GM13977 (cell line): Measurements from ENCODE around the gene POGLUT3.

Experiments
- DNase-seq: peaks from one replicate; pipeline ENCODE4 v3.0.0; 2012; ENCODE audit warnings: low spot score
- in situ Hi-C: fragments of 300-500 bp; cut with MboI; formaldehyde crosslinking; loops from one replicate; pipeline ENCODE4 v1.12.0; 2022; ENCODE audit warnings: low sequenced_read_pairs, low pct_unique_long_range_greater_than_20kb, mixed read lengths, inconsistent platforms; ENCODE audit not compliant: unreplicated experiment
- TF ChIP-seq, protein P1 (sequence below): IDR thresholded peaks from 2 replicates; pipeline ENCODE4 v1.5.1; 2012; ENCODE audit warnings: mild to moderate bottlenecking, control low read depth; ENCODE audit not compliant: insufficient read depth; ENCODE audit errors: extremely low read depth, missing control alignments

Gene POGLUT3

DNA sequence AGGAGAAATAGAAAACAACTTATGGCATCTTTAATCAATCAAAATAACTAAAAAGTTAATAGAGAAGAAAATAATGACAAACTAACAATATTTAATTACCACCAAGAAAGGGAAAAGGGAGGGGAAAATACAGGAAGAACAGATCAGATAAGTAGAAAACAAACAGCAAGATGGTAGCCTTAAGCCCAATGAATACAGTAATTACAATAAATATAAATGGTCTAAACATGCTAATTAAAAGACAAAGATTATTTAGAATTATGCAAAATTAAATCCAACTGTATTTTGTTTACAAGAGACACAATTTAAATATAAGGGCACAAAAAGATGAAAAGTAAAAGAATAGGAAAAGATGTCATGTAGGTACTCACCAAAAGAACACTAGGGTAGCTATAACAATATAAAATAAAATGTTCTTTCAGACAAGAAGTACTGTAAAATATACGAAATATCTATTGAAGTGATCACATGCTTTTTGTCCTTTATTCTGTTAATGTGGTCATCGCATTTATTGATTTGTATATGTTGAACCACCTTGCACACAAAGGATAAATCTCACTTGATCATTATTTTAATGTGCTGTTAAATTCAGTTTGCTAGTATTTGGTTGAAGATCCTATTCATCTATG lies 44.9 kb downstream of the POGLUT3 start:
- TF ChIP-seq, protein P1, sequence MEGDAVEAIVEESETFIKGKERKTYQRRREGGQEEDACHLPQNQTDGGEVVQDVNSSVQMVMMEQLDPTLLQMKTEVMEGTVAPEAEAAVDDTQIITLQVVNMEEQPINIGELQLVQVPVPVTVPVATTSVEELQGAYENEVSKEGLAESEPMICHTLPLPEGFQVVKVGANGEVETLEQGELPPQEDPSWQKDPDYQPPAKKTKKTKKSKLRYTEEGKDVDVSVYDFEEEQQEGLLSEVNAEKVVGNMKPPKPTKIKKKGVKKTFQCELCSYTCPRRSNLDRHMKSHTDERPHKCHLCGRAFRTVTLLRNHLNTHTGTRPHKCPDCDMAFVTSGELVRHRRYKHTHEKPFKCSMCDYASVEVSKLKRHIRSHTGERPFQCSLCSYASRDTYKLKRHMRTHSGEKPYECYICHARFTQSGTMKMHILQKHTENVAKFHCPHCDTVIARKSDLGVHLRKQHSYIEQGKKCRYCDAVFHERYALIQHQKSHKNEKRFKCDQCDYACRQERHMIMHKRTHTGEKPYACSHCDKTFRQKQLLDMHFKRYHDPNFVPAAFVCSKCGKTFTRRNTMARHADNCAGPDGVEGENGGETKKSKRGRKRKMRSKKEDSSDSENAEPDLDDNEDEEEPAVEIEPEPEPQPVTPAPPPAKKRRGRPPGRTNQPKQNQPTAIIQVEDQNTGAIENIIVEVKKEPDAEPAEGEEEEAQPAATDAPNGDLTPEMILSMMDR = no peak
- in situ Hi-C loops = no loop called here
- no peak for DNase-seq
